Peyer's patch (tissue), 4 donors: ENCODE results near the gene ZMYND10. TPM values are rescaled to one million over a fixed set of nuclear protein-coding genes. Genes with fewer than 3 reads are reported as not detected.

Experiments used
- DNase-seq, 3 donors: peaks; one replicate each; pipeline ENCODE4 v3.0.0-alpha.2; 2017 to 2019
- H3K27ac ChIP-seq, 4 donors: fragments of 200-600 bp; sonication (generic); one replicate each; pipeline ENCODE4 v1.5.1; 2016 to 2019
- H3K27me3 ChIP-seq, 2 donors: fragments of 200-600 bp; sonication (generic); one replicate each; pipeline ENCODE4 v1.5.1; 2019
- H3K36me3 ChIP-seq, 3 donors: fragments of 200-600 bp; sonication (generic); one replicate each; pipeline ENCODE4 v1.5.1; 2016 to 2019
- H3K4me1 ChIP-seq, 4 donors: fragments of 200-600 bp; sonication (generic); one replicate each; pipeline ENCODE4 v1.5.1; 2016 to 2019
- H3K4me3 ChIP-seq, 4 donors: fragments of 200-600 bp; sonication (generic); 1 replicate in 3 of 4; 2 replicates in 1 of 4; pipeline ENCODE4 v1.5.1; 2016 to 2019; ENCODE audit warnings: mild to moderate bottlenecking in 1 of 4
- H3K9me3 ChIP-seq, 4 donors: fragments of 200-600 bp; sonication (generic); one replicate each; pipeline ENCODE4 v1.5.1; 2016 to 2019; ENCODE audit warnings: mild to moderate bottlenecking in 1 of 4
- CTCF ChIP-seq, 6 experiments: fragments of 450-650 bp in 4 of 6; fragments of 200-600 bp in 2 of 6; sonication (generic) in 1 of 6; IDR thresholded peaks; one replicate each; pipeline ENCODE4 v1.5.1; 2017 to 2019; ENCODE audit warnings: antibody characterized with exemption in 6 of 6, mild to moderate bottlenecking in 3 of 6, moderate library complexity in 1 of 6
- POLR2A ChIP-seq, 2 donors: fragments of 450-650 bp; IDR thresholded peaks; one replicate each; pipeline ENCODE4 v1.5.1; 2017; ENCODE audit warnings: antibody characterized with exemption in 2 of 2, mild to moderate bottlenecking in 2 of 2, moderate library complexity in 2 of 2
- total RNA-seq, 4 donors: library from RNA; depleted of rRNA; stranded (reverse); fragments of >200 nt; gene quantifications; one replicate each; pipeline ENCODE4 v1.1.0, GENCODE V29; 2016

The ZMYND10 gene
- total RNA-seq, 4 donors from 2014 or later = 0.27 to 0.38 TPM; not detected in 2

- Histone ChIP-seq H3K27me3 (no peaks in the 10 kb centered on the region), H3K4me1 (peaks cover 4 to 52% (median 12%) of the 10 kb centered on the region in 4 donors), H3K9me3 (no peaks in the 10 kb centered on the region), H3K4me3 (no peak overlapping the region), H3K36me3 (no peaks in the 10 kb centered on the region), H3K27ac (peak overlapping the region in 2 of 4 donors; percentile 91 to 96)
- DNase-seq = no peak
- TF ChIP-seq POLR2A (IDR thresholded peaks at IDR 0.05) (no peak), CTCF (IDR thresholded peaks at IDR 0.05) (no peak)
Measured at GRCh38 chr3:50341996-50342650, 3.4 kb downstream of the ZMYND10 start.

- TF ChIP-seq POLR2A (IDR thresholded peaks at IDR 0.05) (no peak), CTCF (IDR thresholded peaks at IDR 0.05) (no peak)
- Histone ChIP-seq H3K27ac (peak overlapping the region; percentile 91 to 99 (median 96)), H3K4me1 (peaks cover 4 to 53% (median 12%) of the 10 kb centered on the region in 4 donors), H3K27me3 (no peaks in the 10 kb centered on the region), H3K36me3 (no peaks in the 10 kb centered on the region), H3K9me3 (no peaks in the 10 kb centered on the region), H3K4me3 (peak overlapping the region in 3 of 4 donors; percentile 43 to 92 (median 75))
- peak in 1 of 3 donors; percentile 43 for DNase-seq
Measured at GRCh38 chr3:50341537-50341936, 4.0 kb downstream of the ZMYND10 start.

- no peak for TF ChIP-seq CTCF (IDR thresholded peaks at IDR 0.05)
- TF ChIP-seq POLR2A (IDR thresholded peaks at IDR 0.05) = no peak
- no peaks in the 10 kb centered on the region for H3K9me3 ChIP-seq
- H3K27me3 ChIP-seq = no peaks in the 10 kb centered on the region
- no peaks in the 10 kb centered on the region for H3K36me3 ChIP-seq
- peaks cover 6 to 54% (median 15%) of the 10 kb centered on the region in 4 donors for H3K4me1 ChIP-seq
- peak; percentile 84 to 93 (median 88) for DNase-seq
- H3K4me3 ChIP-seq = peak within 1 kb of the TSS; percentile 43 to 92 (median 70)
- peak within 1 kb of the TSS; percentile 91 to 99 (median 96) for H3K27ac ChIP-seq
Measured at GRCh38 chr3:50340448-50341329, 4.8 kb downstream of the ZMYND10 start, which contains the start of gene RASSF1. RASSF1 (minus strand) TSS chr3:50340836; CDS start chr3:50340805, 31 bp downstream.

- H3K27ac ChIP-seq = peak overlapping the region; percentile 91 to 99 (median 96)
- H3K4me1 ChIP-seq = peaks cover 3 to 54% (median 11%) of the 10 kb centered on the region in 4 donors
- no peaks in the 10 kb centered on the region for H3K27me3 ChIP-seq
- TF ChIP-seq POLR2A (IDR thresholded peaks at IDR 0.05) (no peak), CTCF (IDR thresholded peaks at IDR 0.05) (no peak)
- H3K9me3 ChIP-seq = no peaks in the 10 kb centered on the region
- H3K36me3 ChIP-seq = no peaks in the 10 kb centered on the region
- peak overlapping the region; percentile 43 to 92 (median 70) for H3K4me3 ChIP-seq
- DNase-seq = no peak
Measured at GRCh38 chr3:50340147-50340447, 5.4 kb downstream of the ZMYND10 start.

GRCh38 chr3:50339485-50340146, 5.9 kb downstream of the ZMYND10 start:
- no peak for DNase-seq
- H3K36me3 ChIP-seq = no peaks in the 10 kb centered on the region
- H3K4me1 ChIP-seq = peaks cover 3 to 57% (median 13%) of the 10 kb centered on the region in 4 donors

More at GRCh38 chr3:50339485-50340146, 5.9 kb downstream of the ZMYND10 start:
- H3K27ac ChIP-seq = peak overlapping the region; percentile 91 to 99 (median 96)
- no peak for TF ChIP-seq POLR2A (IDR thresholded peaks at IDR 0.05)
- TF ChIP-seq CTCF (IDR thresholded peaks at IDR 0.05) = no peak
- peak overlapping the region; percentile 43 to 92 (median 70) for H3K4me3 ChIP-seq
- no peaks in the 10 kb centered on the region for H3K9me3 ChIP-seq
- H3K27me3 ChIP-seq = no peaks in the 10 kb centered on the region
